Measurements from ENCODE around the gene PROZ.

GRCh38 chr13:113166681-113167080 is 8.2 kb downstream of the PROZ start:
- TF ChIP-seq CTCF (conservative IDR thresholded peaks at IDR 0.05 in 1 of 2, IDR thresholded peaks at IDR 0.05 in 1 of 2; ENCODE audit: low read depth in 1 of 2, low read length in 2 of 2) (no peak), EZH2 (IDR thresholded peaks at IDR 0.05; ENCODE audit: low read length, missing control alignments) (no peak)
